PC-9 (cell line): Measurements from ENCODE around the gene MRPL41. TPM values are rescaled to one million over a fixed set of nuclear protein-coding genes. Genes with fewer than 3 reads are reported as not detected.

Experiments
- BruUV-seq: library from RNA; stranded (reverse); fragments of 400-500 nt; replicated peaks from 2 replicates; lab custom pipeline; 2021; lab: Mats Ljungman, UMichigan
- CTCF ChIA-PET: fragments of 300-600 bp; sonication (Branson Sonifier 250); formaldehyde crosslinking; loops from one replicate; lab custom pipeline; 2022; ENCODE audit warnings: antibody characterized with exemption; lab: Charles Lee
- POLR2A ChIA-PET: fragments of 300-600 bp; sonication (Branson Sonifier 250); formaldehyde crosslinking; loops from one replicate; lab custom pipeline; 2022; ENCODE audit warnings: antibody characterized with exemption; ENCODE audit not compliant: unreplicated experiment; lab: Charles Lee
- DNase-seq, 2 experiments: peaks; one replicate each; pipeline versions ENCODE4 v3.0.0 to v3.0.0-alpha.2; 2015 to 2022; ENCODE audit warnings: mixed read lengths in 1 of 2
- H2AFZ ChIP-seq: fragments of 200-600 bp; sonication (generic); 2 replicates; pipeline ENCODE4 v1.8.1; 2017; ENCODE audit warnings: antibody characterized with exemption
- H3F3A ChIP-seq: fragments of 200-600 bp; sonication (generic); 2 replicates; pipeline ENCODE4 v1.8.1; 2017; ENCODE audit warnings: antibody characterized with exemption, mild to moderate bottlenecking, low read depth; ENCODE audit not compliant: insufficient read depth
- H3K27ac ChIP-seq: fragments of 200-600 bp; sonication (generic); 2 replicates; pipeline ENCODE4 v1.6.1; 2016; ENCODE audit warnings: mixed run types
- H3K27me3 ChIP-seq: fragments of 200-600 bp; sonication (generic); 2 replicates; pipeline ENCODE4 v1.6.1; 2016; ENCODE audit warnings: low read depth, mixed run types; ENCODE audit not compliant: insufficient read depth
- H3K36me3 ChIP-seq: fragments of 200-600 bp; sonication (generic); 2 replicates; pipeline ENCODE4 v1.6.1; 2016; ENCODE audit warnings: low read depth, mixed run types
- H3K4me1 ChIP-seq: fragments of 200-600 bp; sonication (generic); replicated peaks from 2 replicates; pipeline ENCODE4 v1.6.1; 2016; ENCODE audit warnings: mixed run types; ENCODE audit not compliant: insufficient read depth
- H3K4me2 ChIP-seq: fragments of 200-600 bp; sonication (generic); 2 replicates; pipeline ENCODE4 v1.6.1; 2017; ENCODE audit warnings: mixed run types
- H3K4me3 ChIP-seq: fragments of 200-600 bp; sonication (generic); 2 replicates; pipeline ENCODE4 v1.6.1; 2016; ENCODE audit warnings: mixed run types
- H3K79me2 ChIP-seq: fragments of 200-600 bp; sonication (generic); 2 replicates; pipeline ENCODE4 v1.6.1; 2017; ENCODE audit warnings: low read depth, mixed run types
- H3K9me2 ChIP-seq: fragments of 200-600 bp; sonication (generic); 2 replicates; pipeline ENCODE4 v1.8.1; 2017; ENCODE audit warnings: mild to moderate bottlenecking; ENCODE audit not compliant: insufficient read depth
- H3K9me3 ChIP-seq: fragments of 200-600 bp; sonication (generic); 2 replicates; pipeline ENCODE4 v1.8.1; 2016; ENCODE audit warnings: low read depth; ENCODE audit not compliant: insufficient read depth
- H4K20me1 ChIP-seq: fragments of 200-600 bp; sonication (generic); 2 replicates; pipeline ENCODE4 v1.8.1; 2017; ENCODE audit not compliant: insufficient read depth
- EZH2 ChIP-seq: fragments of 200-600 bp; sonication (generic); IDR thresholded peaks from 2 replicates; pipeline ENCODE4 v1.8.0; 2017; ENCODE audit warnings: antibody characterized with exemption, low read depth
- intact Hi-C: fragments of 100-400 bp; cut with micrococcal nuclease; formaldehyde crosslinking; loops from one replicate; pipeline ENCODE4 v1.10.0; 2022; ENCODE audit not compliant: unreplicated experiment
- total RNA-seq: library from RNA; stranded (reverse); gene quantifications from 2 replicates; pipeline ENCODE4 v1.2.3, GENCODE V29; 2021
- TF ChIP-seq, protein P1 (sequence below): fragments of 200-600 bp; sonication (generic); conservative IDR thresholded peaks from 2 replicates; pipeline ENCODE4 v1.6.1; 2017; ENCODE audit warnings: mixed run types, antibody characterized with exemption, mild to moderate bottlenecking, moderate library complexity

The MRPL41 gene
- total RNA-seq, 1 experiment from 2014 or later: 54.5 TPM

DNA sequence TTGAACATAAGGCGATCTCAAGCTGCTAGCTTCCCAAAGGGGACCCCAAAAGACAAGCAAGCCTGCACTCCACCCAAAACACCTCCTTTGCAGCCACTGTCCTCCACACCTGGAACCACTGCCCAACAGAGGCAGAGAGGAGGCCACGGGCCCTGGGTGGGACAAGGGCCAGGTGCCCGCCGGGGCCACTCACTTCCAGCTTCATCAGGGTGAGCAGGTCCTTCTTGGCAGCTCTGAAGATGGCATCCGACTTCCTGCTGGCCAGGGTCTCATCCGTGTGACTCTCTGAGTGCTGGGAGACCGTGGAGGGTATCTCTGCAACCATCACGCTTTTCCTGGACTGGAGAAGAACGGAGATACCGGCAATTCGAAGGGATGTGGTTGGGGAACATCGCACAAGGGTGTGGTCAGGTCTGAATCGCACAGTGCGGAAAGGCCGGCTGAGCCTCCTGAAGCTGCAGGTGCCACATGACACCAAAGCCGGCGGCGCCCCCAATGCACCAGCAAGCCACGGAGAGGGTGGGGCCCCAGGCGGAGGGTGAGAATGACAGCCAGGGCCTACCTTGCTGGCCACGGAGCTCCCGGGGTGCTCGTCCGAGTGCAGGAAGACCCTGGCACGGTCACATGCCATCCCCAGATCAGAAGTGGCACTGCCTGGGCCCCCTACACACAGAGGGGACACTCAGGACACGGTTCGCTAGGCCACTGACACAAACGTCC, 46.1 kb upstream of the MRPL41 start:
- peaks cover 9% of the 10 kb centered on the region for H3K27me3 ChIP-seq
- TF ChIP-seq EZH2: no peak
- TF ChIP-seq, protein P1, sequence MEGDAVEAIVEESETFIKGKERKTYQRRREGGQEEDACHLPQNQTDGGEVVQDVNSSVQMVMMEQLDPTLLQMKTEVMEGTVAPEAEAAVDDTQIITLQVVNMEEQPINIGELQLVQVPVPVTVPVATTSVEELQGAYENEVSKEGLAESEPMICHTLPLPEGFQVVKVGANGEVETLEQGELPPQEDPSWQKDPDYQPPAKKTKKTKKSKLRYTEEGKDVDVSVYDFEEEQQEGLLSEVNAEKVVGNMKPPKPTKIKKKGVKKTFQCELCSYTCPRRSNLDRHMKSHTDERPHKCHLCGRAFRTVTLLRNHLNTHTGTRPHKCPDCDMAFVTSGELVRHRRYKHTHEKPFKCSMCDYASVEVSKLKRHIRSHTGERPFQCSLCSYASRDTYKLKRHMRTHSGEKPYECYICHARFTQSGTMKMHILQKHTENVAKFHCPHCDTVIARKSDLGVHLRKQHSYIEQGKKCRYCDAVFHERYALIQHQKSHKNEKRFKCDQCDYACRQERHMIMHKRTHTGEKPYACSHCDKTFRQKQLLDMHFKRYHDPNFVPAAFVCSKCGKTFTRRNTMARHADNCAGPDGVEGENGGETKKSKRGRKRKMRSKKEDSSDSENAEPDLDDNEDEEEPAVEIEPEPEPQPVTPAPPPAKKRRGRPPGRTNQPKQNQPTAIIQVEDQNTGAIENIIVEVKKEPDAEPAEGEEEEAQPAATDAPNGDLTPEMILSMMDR: no peak
- no peak overlapping the region for H3K27ac ChIP-seq
- BruUV-seq: no TSS peak
- peaks cover 7% of the 10 kb centered on the region; the same call in 1 of the 2 replicates for H3F3A ChIP-seq
- no peaks in the 10 kb centered on the region for H4K20me1 ChIP-seq
- H3K4me2 ChIP-seq: no peak overlapping the region
- intact Hi-C loops: loop anchor here (1.0 kb wide), 1 partner anchor 46 kb away; the partner anchor contains the start of gene NSMF
- no peak overlapping the region for H3K4me3 ChIP-seq
- DNase-seq: no peak
- POLR2A ChIA-PET: no interaction called here
- peaks cover 6% of the 10 kb centered on the region for H3K4me1 ChIP-seq
- no peaks in the 10 kb centered on the region for H3K9me2 ChIP-seq
- no peak overlapping the region for H2AFZ ChIP-seq
- H3K9me3 ChIP-seq: no peaks in the 10 kb centered on the region
- CTCF ChIA-PET: no interaction called here
- H3K79me2 ChIP-seq: no peaks in the 10 kb centered on the region
- H3K36me3 ChIP-seq: no peaks in the 10 kb centered on the region

DNA sequence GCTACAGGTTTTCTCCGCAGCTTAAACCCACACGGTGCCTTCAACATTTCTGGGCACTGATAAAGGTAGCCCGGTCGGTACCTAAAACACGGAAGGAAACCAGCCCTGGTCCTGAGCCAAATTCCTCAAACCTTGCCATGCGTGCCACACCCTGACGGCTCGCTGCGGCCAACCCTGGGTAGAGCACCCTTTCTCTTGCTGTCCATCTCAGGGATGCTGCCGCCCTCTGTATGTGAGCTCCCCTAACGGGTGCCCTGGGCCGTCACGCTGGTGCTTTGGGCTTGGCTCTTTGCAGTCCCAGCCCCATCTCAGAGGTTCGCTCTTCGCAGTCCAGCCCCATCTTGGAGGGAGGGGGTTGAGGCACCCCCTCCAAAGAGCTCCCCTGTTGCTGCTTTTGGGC, 45.4 kb upstream of the MRPL41 start:
- TF ChIP-seq, protein P1: no peak
- TF ChIP-seq EZH2: no peak
- Histone ChIP-seq H3K4me1 (peaks cover 6% of the 10 kb centered on the region), H3F3A (peaks cover 7% of the 10 kb centered on the region; the same call in 1 of the 2 replicates), H3K9me2 (no peaks in the 10 kb centered on the region), H3K4me2 (no peak overlapping the region), H3K9me3 (no peaks in the 10 kb centered on the region), H2AFZ (no peak overlapping the region), H3K27me3 (peaks cover 9% of the 10 kb centered on the region), H3K36me3 (no peaks in the 10 kb centered on the region), H3K79me2 (no peaks in the 10 kb centered on the region), H3K27ac (no peak overlapping the region), H4K20me1 (no peaks in the 10 kb centered on the region), H3K4me3 (no peak overlapping the region)
- peak; percentile 51 to 65 for DNase-seq
- POLR2A ChIA-PET: no interaction called here
- BruUV-seq: no TSS peak
- intact Hi-C loops: loop anchor here (1.0 kb wide), 1 partner anchor 47 kb away; the partner anchor contains the start of gene NSMF
- CTCF ChIA-PET: no interaction called here

DNA sequence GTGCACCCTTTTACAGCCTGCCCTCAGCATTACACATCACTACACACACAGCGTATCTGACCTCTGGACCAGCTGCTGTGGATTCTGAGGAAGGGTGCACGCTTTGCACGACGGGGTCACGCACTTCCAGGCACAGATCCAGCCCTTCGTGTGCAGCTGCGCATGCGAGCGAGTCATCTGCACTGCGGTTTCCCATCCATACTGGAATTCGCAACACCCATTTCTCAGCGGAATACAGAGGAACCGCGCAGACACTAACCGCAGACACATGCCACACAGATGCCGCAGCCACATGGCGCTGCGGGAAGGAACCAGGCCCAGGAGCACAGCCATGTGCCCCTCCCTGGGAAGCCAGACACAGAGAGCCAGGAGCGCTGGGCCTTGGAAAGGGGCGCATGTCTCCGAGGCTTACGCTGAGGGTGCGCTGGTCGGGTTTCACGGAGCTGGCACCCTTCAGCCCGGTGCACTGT, 44.9 kb upstream of the MRPL41 start:
- H3K4me2 ChIP-seq: no peak overlapping the region
- CTCF ChIA-PET: no interaction called here

More for the DNA sequence above, 44.9 kb upstream of the MRPL41 start:
- BruUV-seq: no TSS peak
- H3K79me2 ChIP-seq: no peaks in the 10 kb centered on the region
- peaks cover 9% of the 10 kb centered on the region for H3K27me3 ChIP-seq
- no peak for TF ChIP-seq EZH2
- TF ChIP-seq, protein P1: no peak
- H3F3A ChIP-seq: peaks cover 6% of the 10 kb centered on the region; the same call in 1 of the 2 replicates
- no peak overlapping the region for H2AFZ ChIP-seq
- no peak overlapping the region for H3K27ac ChIP-seq
- no peak overlapping the region for H3K4me3 ChIP-seq
- POLR2A ChIA-PET: no interaction called here
- no peaks in the 10 kb centered on the region for H3K9me2 ChIP-seq
- no peaks in the 10 kb centered on the region for H4K20me1 ChIP-seq
- intact Hi-C loops: loop anchor here (1.0 kb wide), 1 partner anchor 47 kb away; the partner anchor contains the start of gene NSMF
- H3K9me3 ChIP-seq: no peaks in the 10 kb centered on the region
- H3K36me3 ChIP-seq: no peaks in the 10 kb centered on the region
- DNase-seq: no peak
- H3K4me1 ChIP-seq: peaks cover 6% of the 10 kb centered on the region
